Measurements from ENCODE around the gene NAV3. TPM values are rescaled to one million over a fixed set of nuclear protein-coding genes. Genes with fewer than 3 reads are reported as not detected.

The NAV3 gene
- total RNA-seq, 1 experiment from 2014 or later = 18.0 TPM

DNA sequence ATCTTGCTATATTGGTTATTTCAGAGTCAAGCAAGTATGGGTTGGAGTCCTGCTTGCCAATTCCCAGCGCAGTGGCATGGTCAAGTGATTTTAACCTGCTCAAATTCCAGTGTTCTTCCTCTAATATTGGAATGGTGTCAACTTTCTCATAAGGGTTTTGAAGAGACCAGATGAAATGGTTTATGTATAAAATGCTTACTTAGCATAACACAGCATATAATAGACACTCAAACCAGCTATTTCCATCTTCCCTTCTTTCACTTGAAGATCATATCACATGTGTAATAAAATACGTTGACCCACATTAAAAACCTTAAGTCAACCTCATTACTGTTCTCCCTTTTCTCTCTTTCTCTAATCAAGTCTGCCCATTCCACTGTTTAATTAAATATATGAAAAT lies 144.0 kb downstream of the NAV3 start:
- H3K27ac ChIP-seq (ENCODE audit: low read depth, low read length, poor library complexity, severe bottlenecking) = no peak overlapping the region
- H3K36me3 ChIP-seq (ENCODE audit: insufficient read depth, low read length, poor library complexity, severe bottlenecking) = no peaks in the 10 kb centered on the region
- BruUV-seq (replicated peaks) = no TSS peak
- no peak overlapping the region for H3K4me3 ChIP-seq (ENCODE audit: low read depth, low read length, poor library complexity, severe bottlenecking)
- H3K27me3 ChIP-seq (replicated peaks; ENCODE audit: insufficient read depth, low read depth, low read length, poor library complexity) = no peaks in the 10 kb centered on the region
- intact Hi-C loops (cut with micrococcal nuclease; ENCODE audit: unreplicated experiment) = no loop called here
- TF ChIP-seq EZH2 (IDR thresholded peaks at IDR 0.05; ENCODE audit: borderline replicate concordance, low read depth, low read length, poor library complexity, severe bottlenecking) = no peak
- TF ChIP-seq, protein P1, sequence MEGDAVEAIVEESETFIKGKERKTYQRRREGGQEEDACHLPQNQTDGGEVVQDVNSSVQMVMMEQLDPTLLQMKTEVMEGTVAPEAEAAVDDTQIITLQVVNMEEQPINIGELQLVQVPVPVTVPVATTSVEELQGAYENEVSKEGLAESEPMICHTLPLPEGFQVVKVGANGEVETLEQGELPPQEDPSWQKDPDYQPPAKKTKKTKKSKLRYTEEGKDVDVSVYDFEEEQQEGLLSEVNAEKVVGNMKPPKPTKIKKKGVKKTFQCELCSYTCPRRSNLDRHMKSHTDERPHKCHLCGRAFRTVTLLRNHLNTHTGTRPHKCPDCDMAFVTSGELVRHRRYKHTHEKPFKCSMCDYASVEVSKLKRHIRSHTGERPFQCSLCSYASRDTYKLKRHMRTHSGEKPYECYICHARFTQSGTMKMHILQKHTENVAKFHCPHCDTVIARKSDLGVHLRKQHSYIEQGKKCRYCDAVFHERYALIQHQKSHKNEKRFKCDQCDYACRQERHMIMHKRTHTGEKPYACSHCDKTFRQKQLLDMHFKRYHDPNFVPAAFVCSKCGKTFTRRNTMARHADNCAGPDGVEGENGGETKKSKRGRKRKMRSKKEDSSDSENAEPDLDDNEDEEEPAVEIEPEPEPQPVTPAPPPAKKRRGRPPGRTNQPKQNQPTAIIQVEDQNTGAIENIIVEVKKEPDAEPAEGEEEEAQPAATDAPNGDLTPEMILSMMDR (conservative IDR thresholded peaks at IDR 0.05; ENCODE audit: low read depth, low read length) = no peak
- H3K9me3 ChIP-seq (ENCODE audit: low read depth, low read length, poor library complexity, severe bottlenecking) = peaks cover 7% of the 10 kb centered on the region
- POLR2A ChIA-PET (ENCODE audit: low non-redundant PET) = no interaction called here
- no peak for DNase-seq (ENCODE audit: low spot score)
- CTCF ChIA-PET = no interaction called here
- H3K4me1 ChIP-seq (ENCODE audit: insufficient read depth, low read length, poor library complexity, severe bottlenecking) = peaks cover 5% of the 10 kb centered on the region

DNA sequence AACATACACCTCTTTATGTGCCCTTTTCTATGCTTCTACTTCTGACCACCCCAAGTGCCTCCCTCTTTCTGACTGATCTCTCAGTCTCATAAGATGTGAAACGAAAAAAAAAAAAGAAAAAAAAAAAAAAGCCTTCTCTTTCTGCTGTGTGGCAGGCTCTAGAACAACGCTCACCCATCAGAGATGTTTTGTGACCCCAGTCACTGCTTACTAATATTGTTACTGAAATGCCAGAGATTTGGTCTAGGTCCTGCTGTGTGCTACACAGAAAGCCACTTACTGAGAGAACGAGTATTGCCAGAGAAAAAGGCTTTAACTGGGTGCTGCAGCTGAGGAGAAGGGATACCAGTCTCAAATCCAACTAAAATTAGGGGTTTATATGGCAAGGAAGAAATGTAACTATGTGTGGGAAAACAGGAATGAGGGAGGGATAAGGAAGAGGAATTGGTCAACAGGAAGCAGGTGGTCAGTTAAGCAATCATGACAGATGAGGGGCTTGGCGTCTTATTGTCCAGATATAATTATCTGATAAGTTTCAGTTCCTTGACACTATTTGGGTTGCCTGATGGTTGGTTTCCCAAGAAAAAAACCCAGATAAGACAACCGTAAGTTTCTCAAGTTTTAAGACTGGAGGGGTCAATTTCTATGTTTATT lies 149.0 kb downstream of the NAV3 start:
- Histone ChIP-seq H3K4me1 (ENCODE audit: insufficient read depth, low read length, poor library complexity, severe bottlenecking) (peaks cover 24% of the 10 kb centered on the region), H3K4me3 (ENCODE audit: low read depth, low read length, poor library complexity, severe bottlenecking) (no peak overlapping the region), H3K9me3 (ENCODE audit: low read depth, low read length, poor library complexity, severe bottlenecking) (peaks cover 8% of the 10 kb centered on the region), H3K36me3 (ENCODE audit: insufficient read depth, low read length, poor library complexity, severe bottlenecking) (no peaks in the 10 kb centered on the region), H3K27me3 (replicated peaks; ENCODE audit: insufficient read depth, low read depth, low read length, poor library complexity) (no peaks in the 10 kb centered on the region), H3K27ac (ENCODE audit: low read depth, low read length, poor library complexity, severe bottlenecking) (no peak overlapping the region)
- no peak for DNase-seq (ENCODE audit: low spot score)
- intact Hi-C loops (cut with micrococcal nuclease; ENCODE audit: unreplicated experiment) = no loop called here
- TF ChIP-seq EZH2 (IDR thresholded peaks at IDR 0.05; ENCODE audit: borderline replicate concordance, low read depth, low read length, poor library complexity, severe bottlenecking) = no peak
- TF ChIP-seq, protein P1 (conservative IDR thresholded peaks at IDR 0.05; ENCODE audit: low read depth, low read length) = no peak
- BruUV-seq (replicated peaks) = no TSS peak
- CTCF ChIA-PET = no interaction called here
- POLR2A ChIA-PET (ENCODE audit: low non-redundant PET) = no interaction called here

DNA sequence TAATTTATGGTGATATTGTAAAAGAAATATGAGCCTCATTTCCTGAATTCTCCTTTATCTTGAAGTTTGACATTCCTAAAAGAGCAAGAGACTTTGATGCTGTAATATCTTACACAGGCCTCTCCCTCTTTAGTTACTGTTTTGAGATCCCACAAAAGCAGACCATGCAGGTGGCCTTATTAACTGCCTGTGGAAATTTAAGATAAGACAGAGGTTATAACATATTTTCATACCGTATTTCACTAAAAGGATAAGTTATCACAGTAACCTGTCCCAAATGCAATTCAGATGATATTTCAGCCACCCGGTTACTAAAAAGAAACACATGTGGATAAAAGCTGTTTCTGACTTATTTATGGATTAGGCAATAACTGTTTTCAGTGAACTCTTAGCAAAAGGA lies 150.1 kb downstream of the NAV3 start:
- BruUV-seq (replicated peaks) = no TSS peak
- intact Hi-C loops (cut with micrococcal nuclease; ENCODE audit: unreplicated experiment) = no loop called here
- POLR2A ChIA-PET (ENCODE audit: low non-redundant PET) = interaction anchor here (0.6 kb wide), 1 partner anchor 1465 kb away, joined by 6 read pairs; no protein-coding TSS in a partner anchor
- Histone ChIP-seq H3K27me3 (replicated peaks; ENCODE audit: insufficient read depth, low read depth, low read length, poor library complexity) (no peaks in the 10 kb centered on the region), H3K4me3 (ENCODE audit: low read depth, low read length, poor library complexity, severe bottlenecking) (no peak overlapping the region), H3K27ac (ENCODE audit: low read depth, low read length, poor library complexity, severe bottlenecking) (peak overlapping the region; percentile 3), H3K9me3 (ENCODE audit: low read depth, low read length, poor library complexity, severe bottlenecking) (peaks cover 8% of the 10 kb centered on the region), H3K4me1 (ENCODE audit: insufficient read depth, low read length, poor library complexity, severe bottlenecking) (peaks cover 24% of the 10 kb centered on the region), H3K36me3 (ENCODE audit: insufficient read depth, low read length, poor library complexity, severe bottlenecking) (no peaks in the 10 kb centered on the region)
- CTCF ChIA-PET = no interaction called here
- DNase-seq (ENCODE audit: low spot score) = peak; percentile 45
- no peak for TF ChIP-seq EZH2 (IDR thresholded peaks at IDR 0.05; ENCODE audit: borderline replicate concordance, low read depth, low read length, poor library complexity, severe bottlenecking)
- TF ChIP-seq, protein P1 (conservative IDR thresholded peaks at IDR 0.05; ENCODE audit: low read depth, low read length) = no peak

Data from A673 (cell line).